Kidney epithelial cell (primary cell): ENCODE data around the gene KRT5. TPM values are rescaled to one million over a fixed set of nuclear protein-coding genes. Genes with fewer than 3 reads are reported as not detected.

Experiments
- DNase-seq: peaks from one replicate; pipeline ENCODE4 v3.0.0-alpha.2; 2010; ENCODE audit warnings: low read depth
- H3K27me3 ChIP-seq: 2 replicates; pipeline ENCODE4 v1.6.0; 2011; ENCODE audit warnings: low read length; ENCODE audit not compliant: control insufficient read depth, insufficient read depth
- H3K36me3 ChIP-seq: 2 replicates; pipeline ENCODE4 v1.5.1; 2011; ENCODE audit warnings: low read length; ENCODE audit not compliant: control insufficient read depth, insufficient read depth
- H3K4me3 ChIP-seq: 2 replicates; pipeline ENCODE4 v1.5.1; 2011; ENCODE audit warnings: low read depth, mild to moderate bottlenecking, control low read depth, low read length
- total RNA-seq: library from RNA; depleted of rRNA; stranded (reverse); fragments of >200 nt; gene quantifications from 2 replicates; pipeline ENCODE4 v1.2.3, GENCODE V29; 2015
- TF ChIP-seq, protein P1 (sequence below): IDR thresholded peaks from 2 replicates; pipeline ENCODE4 v1.5.1; 2011; ENCODE audit warnings: mild to moderate bottlenecking, moderate library complexity, low read length, control low read depth, inconsistent platforms; ENCODE audit not compliant: insufficient read depth, poor library complexity, severe bottlenecking

The KRT5 gene
- total RNA-seq, 1 donor from 2014 or later, result not detected

DNA sequence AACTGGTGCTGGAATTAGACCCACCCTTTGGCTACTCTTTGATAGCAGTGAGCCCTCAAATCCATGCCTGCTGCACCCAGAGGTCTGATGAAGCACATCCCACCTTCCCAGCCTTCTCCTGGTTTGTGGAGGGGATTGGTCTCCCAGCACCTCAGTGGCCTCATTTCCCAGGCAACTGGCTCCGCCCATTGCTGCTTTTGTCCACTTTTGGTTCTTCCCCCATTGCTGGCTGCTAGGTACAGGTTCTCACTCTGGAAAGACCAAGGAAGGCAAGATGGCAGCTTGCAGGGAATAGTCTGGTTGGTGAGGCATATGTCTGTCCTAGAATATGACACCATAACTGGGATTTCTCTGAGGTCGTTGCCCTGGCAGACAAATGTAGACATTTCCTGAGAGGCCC lies 10.2 kb upstream of the KRT5 start:
- TF ChIP-seq, protein P1, sequence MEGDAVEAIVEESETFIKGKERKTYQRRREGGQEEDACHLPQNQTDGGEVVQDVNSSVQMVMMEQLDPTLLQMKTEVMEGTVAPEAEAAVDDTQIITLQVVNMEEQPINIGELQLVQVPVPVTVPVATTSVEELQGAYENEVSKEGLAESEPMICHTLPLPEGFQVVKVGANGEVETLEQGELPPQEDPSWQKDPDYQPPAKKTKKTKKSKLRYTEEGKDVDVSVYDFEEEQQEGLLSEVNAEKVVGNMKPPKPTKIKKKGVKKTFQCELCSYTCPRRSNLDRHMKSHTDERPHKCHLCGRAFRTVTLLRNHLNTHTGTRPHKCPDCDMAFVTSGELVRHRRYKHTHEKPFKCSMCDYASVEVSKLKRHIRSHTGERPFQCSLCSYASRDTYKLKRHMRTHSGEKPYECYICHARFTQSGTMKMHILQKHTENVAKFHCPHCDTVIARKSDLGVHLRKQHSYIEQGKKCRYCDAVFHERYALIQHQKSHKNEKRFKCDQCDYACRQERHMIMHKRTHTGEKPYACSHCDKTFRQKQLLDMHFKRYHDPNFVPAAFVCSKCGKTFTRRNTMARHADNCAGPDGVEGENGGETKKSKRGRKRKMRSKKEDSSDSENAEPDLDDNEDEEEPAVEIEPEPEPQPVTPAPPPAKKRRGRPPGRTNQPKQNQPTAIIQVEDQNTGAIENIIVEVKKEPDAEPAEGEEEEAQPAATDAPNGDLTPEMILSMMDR, result no peak
- H3K27me3 ChIP-seq, result peaks cover 2% of the 10 kb centered on the region
- no peak for DNase-seq
- no peaks in the 10 kb centered on the region for H3K36me3 ChIP-seq
- H3K4me3 ChIP-seq, result no peak overlapping the region

GRCh38 chr12:52529846-52530245 lies 9.7 kb upstream of the KRT5 start:
- H3K4me3 ChIP-seq, result no peak overlapping the region
- TF ChIP-seq, protein P1, result no peak
- no peaks in the 10 kb centered on the region for H3K36me3 ChIP-seq
- no peak for DNase-seq
- H3K27me3 ChIP-seq, result peaks cover 2% of the 10 kb centered on the region

DNA sequence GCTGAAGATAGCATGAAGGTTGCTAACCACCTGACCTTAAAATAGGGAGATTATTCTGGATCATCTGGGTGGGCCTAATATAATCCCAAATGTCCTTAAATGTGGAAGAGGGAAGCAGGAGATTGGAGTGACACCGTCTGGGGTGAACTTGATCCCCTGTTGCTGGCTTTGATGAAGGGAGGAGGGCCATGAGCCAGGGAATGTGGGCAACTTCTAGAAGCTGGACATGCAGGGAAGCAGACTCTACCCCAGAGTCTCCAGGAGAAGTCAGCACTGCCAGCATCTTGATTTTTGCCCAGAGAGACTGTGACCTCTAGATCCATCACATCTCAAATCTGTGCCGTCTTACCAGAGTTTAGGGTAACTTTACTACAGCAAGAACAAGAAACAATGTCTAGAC lies 9.2 kb upstream of the KRT5 start:
- no peak for DNase-seq
- Histone ChIP-seq H3K27me3 (peaks cover 2% of the 10 kb centered on the region), H3K4me3 (no peak overlapping the region)

DNA sequence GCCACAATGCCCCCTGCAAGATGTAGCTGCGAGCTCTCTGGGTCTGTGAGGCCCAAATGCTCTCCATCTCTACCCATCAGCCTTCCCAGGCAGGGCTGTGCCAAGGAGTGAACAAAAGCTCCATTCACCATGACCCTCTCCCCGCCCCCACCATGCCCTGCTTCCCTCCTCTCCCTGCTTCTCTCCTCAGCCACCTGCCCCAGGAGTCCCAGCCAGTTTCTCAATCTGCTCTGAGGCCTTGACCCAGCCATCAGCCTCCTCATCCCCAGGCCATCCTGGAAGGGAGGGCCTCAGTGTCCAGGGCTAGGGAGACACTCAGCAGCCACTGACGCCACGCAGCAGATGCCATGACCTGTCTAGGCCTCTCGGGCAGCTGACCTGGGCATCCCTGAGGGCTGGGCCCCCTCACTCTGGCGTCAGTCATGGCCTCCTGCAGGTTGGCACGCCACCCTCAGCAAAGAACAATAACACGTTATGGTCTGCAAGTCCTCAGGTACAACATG lies 8.5 kb upstream of the KRT5 start:
- TF ChIP-seq, protein P1, result no peak
- no peak overlapping the region for H3K4me3 ChIP-seq
- no peaks in the 10 kb centered on the region for H3K36me3 ChIP-seq
- no peak for DNase-seq
- peaks cover 5% of the 10 kb centered on the region for H3K27me3 ChIP-seq

More for the DNA sequence above, 9.2 kb upstream of the KRT5 start:
- no peaks in the 10 kb centered on the region for H3K36me3 ChIP-seq
- TF ChIP-seq, protein P1, result no peak

GRCh38 chr12:52527121-52527800 lies 7.1 kb upstream of the KRT5 start:
- no peaks in the 10 kb centered on the region for H3K36me3 ChIP-seq
- no peak overlapping the region for H3K4me3 ChIP-seq
- TF ChIP-seq, protein P1, result no peak
- no peak for DNase-seq
- peaks cover 11% of the 10 kb centered on the region for H3K27me3 ChIP-seq

GRCh38 chr12:52526511-52526951 lies 6.3 kb upstream of the KRT5 start:
- Histone ChIP-seq H3K36me3 (no peaks in the 10 kb centered on the region), H3K4me3 (no peak overlapping the region), H3K27me3 (peaks cover 11% of the 10 kb centered on the region)
- TF ChIP-seq, protein P1, result no peak
- no peak for DNase-seq
